Endothelial cell of umbilical vein (primary cell): ENCODE results near the gene TMEM170A. TPM values are rescaled to one million over a fixed set of nuclear protein-coding genes. Genes with fewer than 3 reads are reported as not detected.

Source experiments
- BruUV-seq: library from RNA; stranded (reverse); fragments of 400-500 nt; replicated peaks from 2 replicates; lab custom pipeline; 2021; lab: Mats Ljungman, UMichigan
- CTCF ChIA-PET: fragments of 300-600, 350-600 bp; sonication (Branson Sonifier 250); formaldehyde crosslinking; loops from one replicate; lab custom pipeline; 2021; ENCODE audit warnings: antibody characterized with exemption, inconsistent platforms; lab: Charles Lee
- POLR2A ChIA-PET: fragments of 300-600, 350-600 bp; sonication (Branson Sonifier 250); formaldehyde crosslinking; loops from one replicate; lab custom pipeline; 2021; ENCODE audit warnings: antibody characterized with exemption, inconsistent platforms; lab: Charles Lee
- DNase-seq: peaks from one replicate; pipeline ENCODE4 v3.0.0-alpha.2; 2011; ENCODE audit warnings: low read depth, low spot score
- FAIRE-seq: peaks from 2 replicates; lab custom pipeline; 2011; peaks lifted over from hg19 to GRCh38; lab: Jason Lieb, UNC
- H2AFZ ChIP-seq: 2 replicates; pipeline ENCODE4 v1.6.0; 2012; ENCODE audit warnings: low read depth, low read length, control low read depth, inconsistent platforms
- H3K27ac ChIP-seq: 2 replicates; pipeline ENCODE4 v1.5.1; 2011; ENCODE audit warnings: low read depth, mild to moderate bottlenecking, control low read depth, low read length, moderate library complexity; ENCODE audit not compliant: insufficient read depth
- H3K27me3 ChIP-seq, 2 experiments: 2 replicates each; pipeline versions ENCODE4 v1.6.0 to v1.6.1; 2011; ENCODE audit warnings: low read length in 2 of 2, mixed read lengths in 1 of 2; ENCODE audit not compliant: control insufficient read depth in 2 of 2, insufficient read depth in 2 of 2
- H3K36me3 ChIP-seq, 2 experiments: 2 replicates in 1 of 2; 3 replicates in 1 of 2; pipeline ENCODE4 v1.5.1; 2011; ENCODE audit warnings: low read length in 2 of 2, mild to moderate bottlenecking in 1 of 2, moderate library complexity in 1 of 2; ENCODE audit not compliant: control insufficient read depth in 2 of 2, insufficient read depth in 2 of 2; ENCODE audit errors: extremely low read depth in 1 of 2
- H3K4me1 ChIP-seq: 3 replicates; pipeline ENCODE4 v1.5.1; 2011; ENCODE audit warnings: mild to moderate bottlenecking, low read length; ENCODE audit not compliant: control insufficient read depth, insufficient read depth; ENCODE audit errors: extremely low read depth
- H3K4me2 ChIP-seq: 2 replicates; pipeline ENCODE4 v1.6.1; 2011; ENCODE audit warnings: low read length, control low read depth, mixed read lengths; ENCODE audit not compliant: insufficient read depth
- H3K4me3 ChIP-seq, 3 experiments: fragments of 200-600 bp in 1 of 3; sonication (generic), shearing (Covaris generic) in 1 of 3; replicated peaks in 1 of 3; 2 replicates each; pipeline ENCODE4 v1.5.1; 2011 to 2016; ENCODE audit warnings: control low read depth in 3 of 3, low read length in 3 of 3, mild to moderate bottlenecking in 2 of 3, inconsistent platforms in 1 of 3, low read depth in 1 of 3, moderate library complexity in 1 of 3; ENCODE audit not compliant: insufficient read depth in 1 of 3
- H3K79me2 ChIP-seq: 2 replicates; pipeline ENCODE4 v1.6.0; 2012; ENCODE audit warnings: low read length, inconsistent platforms; ENCODE audit not compliant: control insufficient read depth, insufficient read depth
- H3K9ac ChIP-seq: replicated peaks from 2 replicates; pipeline ENCODE3; 2011; ENCODE audit warnings: low read length, control low read depth; ENCODE audit not compliant: insufficient read depth; ENCODE audit errors: extremely low read depth
- H3K9me1 ChIP-seq: replicated peaks from 3 replicates; pipeline ENCODE4 v1.6.0; 2011; ENCODE audit warnings: mild to moderate bottlenecking, low read length; ENCODE audit not compliant: control insufficient read depth, insufficient read depth; ENCODE audit errors: extremely low read depth
- H3K9me3 ChIP-seq: replicated peaks from 2 replicates; pipeline ENCODE4 v1.5.1; 2012; ENCODE audit warnings: low read length, inconsistent platforms; ENCODE audit not compliant: control insufficient read depth, insufficient read depth
- H4K20me1 ChIP-seq: replicated peaks from 2 replicates; pipeline ENCODE3; 2011; ENCODE audit warnings: mild to moderate bottlenecking, low read length; ENCODE audit not compliant: control insufficient read depth, insufficient read depth; ENCODE audit errors: extremely low read depth
- EZH2 ChIP-seq: IDR thresholded peaks from 2 replicates; pipeline ENCODE4 v1.6.1; 2012; ENCODE audit warnings: borderline replicate concordance, low read depth, mild to moderate bottlenecking, moderate library complexity, low read length, inconsistent platforms; ENCODE audit not compliant: severe bottlenecking
- FOS ChIP-seq: IDR thresholded peaks from 2 replicates; pipeline ENCODE4 v1.6.1; 2011; ENCODE audit warnings: mild to moderate bottlenecking, low read length, moderate library complexity, borderline replicate concordance; ENCODE audit not compliant: insufficient read depth
- GATA2 ChIP-seq: IDR thresholded peaks from 2 replicates; pipeline ENCODE4 v1.7.0; 2011; ENCODE audit warnings: low read depth, mild to moderate bottlenecking, moderate library complexity, mixed read lengths, low read length; ENCODE audit not compliant: insufficient read length, insufficient read depth
- JUN ChIP-seq: IDR thresholded peaks from 2 replicates; pipeline ENCODE4 v1.6.1; 2011; ENCODE audit warnings: borderline replicate concordance, low read depth; ENCODE audit not compliant: insufficient read length, insufficient read depth
- MAX ChIP-seq: IDR thresholded peaks from 2 replicates; pipeline ENCODE4 v1.6.1; 2011; ENCODE audit not compliant: insufficient read depth, insufficient read length
- MYC ChIP-seq: IDR thresholded peaks from one replicate; pipeline ENCODE4 v1.6.1; 2011; ENCODE audit warnings: mild to moderate bottlenecking, low read depth, low read length
- POLR2A ChIP-seq: IDR thresholded peaks from 2 replicates; pipeline ENCODE4 v1.6.1; 2012; ENCODE audit warnings: low read depth, mild to moderate bottlenecking, control low read depth, low read length
- POLR2AphosphoS5 ChIP-seq: IDR thresholded peaks from 2 replicates; pipeline ENCODE4 v1.6.1; 2012; ENCODE audit warnings: low read depth, mild to moderate bottlenecking, control low read depth, low read length, moderate library complexity; ENCODE audit not compliant: insufficient read depth
- dilution Hi-C: fragments of 300-500 bp; cut with MboI; formaldehyde crosslinking; loops from one replicate; pipeline ENCODE4 v1.15.0; 2019; ENCODE audit warnings: low sequenced_read_pairs; ENCODE audit not compliant: extremely low pct_ligation_motif_present
- intact Hi-C: fragments of 100-400 bp; cut with micrococcal nuclease; formaldehyde crosslinking; loops from one replicate; pipeline ENCODE4 v1.10.0; 2022
- polyA plus RNA-seq, 4 experiments: library from polyadenylated mRNA; depleted of rRNA in 3 of 4; stranded (reverse) in 3 of 4; unstranded in 1 of 4; fragments of >200 nt; gene quantifications; 2 replicates each; pipeline versions ENCODE4 v1.2.1 to v1.2.3, GENCODE V29; 2011 to 2012; ENCODE audit warnings: missing spikeins in 1 of 4
- total RNA-seq: library from RNA; stranded (reverse); gene quantifications from 2 replicates; pipeline ENCODE4 v1.2.3, GENCODE V29; 2021
- TF ChIP-seq, protein P1 (sequence below), 2 donors: IDR thresholded peaks; 1 replicate in 1 of 2; 2 replicates in 1 of 2; pipeline ENCODE4 v1.5.1; 2011; ENCODE audit warnings: low read length in 2 of 2, mild to moderate bottlenecking in 2 of 2, moderate library complexity in 2 of 2, control low read depth in 1 of 2, inconsistent platforms in 1 of 2, low read depth in 1 of 2; ENCODE audit not compliant: insufficient read depth in 1 of 2; ENCODE audit errors: extremely low read depth in 1 of 2

Gene TMEM170A
- total and polyA plus RNA-seq, 2 donors (not counting 3 experiments of a cell fraction or from before 2014, with no cell fraction given): 12.9 to 22.2 TPM

DNA sequence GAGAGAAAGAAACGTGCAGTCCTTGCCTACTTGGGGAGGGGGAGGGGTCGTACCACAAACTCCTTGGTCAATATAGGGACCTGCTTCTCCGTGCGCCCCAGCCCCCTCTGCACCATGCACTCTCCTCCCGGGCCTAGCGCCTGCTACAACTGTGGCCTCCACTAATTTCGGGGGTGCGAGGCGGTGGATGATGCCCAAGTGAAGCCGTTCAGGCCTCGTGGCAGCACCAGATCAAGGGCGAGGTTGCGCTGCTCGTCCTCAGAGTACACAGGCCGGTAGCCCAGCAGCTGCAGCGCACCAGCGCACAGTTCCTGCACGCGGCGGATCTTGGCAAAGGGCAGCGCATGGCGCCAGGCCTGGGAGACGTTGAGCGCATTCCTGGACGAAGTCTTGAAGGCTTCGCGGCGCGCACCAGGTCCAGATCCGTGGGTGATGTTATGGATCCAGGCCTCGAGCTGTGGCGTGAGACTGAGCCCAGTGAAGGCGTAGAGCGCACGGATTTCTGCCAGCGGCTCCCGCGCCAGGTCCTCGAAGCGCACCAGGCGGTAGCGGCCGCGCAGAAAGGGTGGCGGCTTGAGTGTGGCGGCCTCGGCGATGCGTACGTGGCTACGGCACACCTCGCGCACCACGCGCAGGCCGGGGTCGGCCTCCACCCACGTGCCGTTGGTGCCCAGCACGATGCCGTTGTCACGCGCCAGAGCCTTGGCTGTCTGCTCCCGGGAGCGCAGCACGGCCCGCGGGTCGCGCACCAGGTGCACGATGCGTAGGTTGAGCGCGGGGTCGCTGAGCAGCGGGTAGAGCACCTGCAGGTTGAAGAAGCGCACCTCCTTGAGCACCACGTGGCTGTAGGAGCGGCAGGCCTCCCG lies 14.2 kb upstream of the TMEM170A start:
- no TSS peak for BruUV-seq
- dilution Hi-C loops: no loop called here
- no peak for FAIRE-seq

GRCh38 chr16:75477680-75478473 lies 13.4 kb upstream of the TMEM170A start:
- Histone ChIP-seq H3K4me3 (no peak overlapping the region), H3K9me1 (no peaks in the 10 kb centered on the region), H3K4me2 (no peak overlapping the region), H2AFZ (no peak overlapping the region), H3K4me1 (no peaks in the 10 kb centered on the region), H3K36me3 (no peaks in the 10 kb centered on the region), H3K9me3 (no peaks in the 10 kb centered on the region), H4K20me1 (no peaks in the 10 kb centered on the region), H3K27me3 (no peaks in the 10 kb centered on the region), H3K9ac (no peak overlapping the region), H3K27ac (no peak overlapping the region), H3K79me2 (no peaks in the 10 kb centered on the region)
- FAIRE-seq (no peak), DNase-seq (no peak)
- POLR2A ChIA-PET: no interaction called here
- intact Hi-C loops: no loop called here
- TF ChIP-seq FOS (no peak), JUN (no peak), GATA2 (no peak), POLR2AphosphoS5 (no peak), EZH2 (no peak), POLR2A (no peak), MYC (no peak), MAX (no peak)
- TF ChIP-seq, protein P1, sequence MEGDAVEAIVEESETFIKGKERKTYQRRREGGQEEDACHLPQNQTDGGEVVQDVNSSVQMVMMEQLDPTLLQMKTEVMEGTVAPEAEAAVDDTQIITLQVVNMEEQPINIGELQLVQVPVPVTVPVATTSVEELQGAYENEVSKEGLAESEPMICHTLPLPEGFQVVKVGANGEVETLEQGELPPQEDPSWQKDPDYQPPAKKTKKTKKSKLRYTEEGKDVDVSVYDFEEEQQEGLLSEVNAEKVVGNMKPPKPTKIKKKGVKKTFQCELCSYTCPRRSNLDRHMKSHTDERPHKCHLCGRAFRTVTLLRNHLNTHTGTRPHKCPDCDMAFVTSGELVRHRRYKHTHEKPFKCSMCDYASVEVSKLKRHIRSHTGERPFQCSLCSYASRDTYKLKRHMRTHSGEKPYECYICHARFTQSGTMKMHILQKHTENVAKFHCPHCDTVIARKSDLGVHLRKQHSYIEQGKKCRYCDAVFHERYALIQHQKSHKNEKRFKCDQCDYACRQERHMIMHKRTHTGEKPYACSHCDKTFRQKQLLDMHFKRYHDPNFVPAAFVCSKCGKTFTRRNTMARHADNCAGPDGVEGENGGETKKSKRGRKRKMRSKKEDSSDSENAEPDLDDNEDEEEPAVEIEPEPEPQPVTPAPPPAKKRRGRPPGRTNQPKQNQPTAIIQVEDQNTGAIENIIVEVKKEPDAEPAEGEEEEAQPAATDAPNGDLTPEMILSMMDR (IDR thresholded peaks at IDR 0.05; ENCODE audit: extremely low read depth in 1 of 2, insufficient read depth in 1 of 2, low read depth in 1 of 2, low read length in 2 of 2): no peak
- BruUV-seq: no TSS peak
- CTCF ChIA-PET: interaction anchor here (0.9 to 1.1 kb wide), 4 partner anchors 19 to 279 kb away, joined by 3 to 4 read pairs (median 4); no protein-coding TSS in a partner anchor
- dilution Hi-C loops: no loop called here

More for the DNA sequence above, 14.2 kb upstream of the TMEM170A start:
- H3K9ac ChIP-seq: no peak overlapping the region
- TF ChIP-seq MYC (no peak), POLR2AphosphoS5 (no peak), GATA2 (no peak), FOS (no peak)
- intact Hi-C loops: no loop called here
- ChIA-PET CTCF (no interaction called here), POLR2A (no interaction called here)
- H3K36me3 ChIP-seq: no peaks in the 10 kb centered on the region
- no peaks in the 10 kb centered on the region for H3K9me3 ChIP-seq
- H2AFZ ChIP-seq: no peak overlapping the region
- H3K79me2 ChIP-seq: no peaks in the 10 kb centered on the region
- DNase-seq: no peak
- no peaks in the 10 kb centered on the region for H3K9me1 ChIP-seq
- no peaks in the 10 kb centered on the region for H4K20me1 ChIP-seq
- no peak overlapping the region for H3K4me3 ChIP-seq
- no peaks in the 10 kb centered on the region for H3K27me3 ChIP-seq
- no peaks in the 10 kb centered on the region for H3K4me1 ChIP-seq
- H3K27ac ChIP-seq: no peak overlapping the region
- no peak overlapping the region for H3K4me2 ChIP-seq
